Measurements from ENCODE around the gene MSI1.
A peak's percentile ranks its signal among the peaks of the same experiment; 100 is the strongest.

The MSI1 gene

GRCh38 chr12:120317224-120318105 is 51.5 kb downstream of the MSI1 start:
- peak; percentile 99 for DNase-seq

GRCh38 chr12:120316798-120317223 is 52.2 kb downstream of the MSI1 start:
- DNase-seq, result no peak

GRCh38 chr12:120314220-120314619 is 54.7 kb downstream of the MSI1 start:
- no peak for DNase-seq

- peak; percentile 98 for DNase-seq
Measured at GRCh38 chr12:120301962-120302815, 66.8 kb downstream of the MSI1 start, which contains the start of gene SIRT4. Gene SIRT4 (plus strand): TSS chr12:120302321. CDS start chr12:120303562, 1,241 bp downstream.

GRCh38 chr12:120292661-120293531 is 76.1 kb downstream of the MSI1 start, which contains the start of gene RNU4-1:
Gene RNU4-1 (minus strand): TSS chr12:120293237.
- DNase-seq, result peak; percentile 97

- no peak for DNase-seq
Measured at GRCh38 chr12:120292411-120292660, 76.6 kb downstream of the MSI1 start.
